HAP-1 (cell line): ENCODE results near the gene EFCAB6.

Source experiments
- DNase-seq, 2 experiments: peaks; one replicate each; pipeline ENCODE4 v3.0.0-alpha.2; 2016 to 2020; ENCODE audit warnings: low spot score in 2 of 2
- H3K27me3 ChIP-seq: fragments of 250-450 bp; sonication (Bioruptor Pico); 2 replicates; pipeline ENCODE4 v1.5.1; 2020; ENCODE audit warnings: low read depth, mild to moderate bottlenecking, moderate library complexity
- H3K36me3 ChIP-seq: fragments of 250-450 bp; sonication (Bioruptor Pico); replicated peaks from 2 replicates; pipeline ENCODE4 v1.5.1; 2020; ENCODE audit warnings: mild to moderate bottlenecking
- H3K4me1 ChIP-seq: fragments of 250-450 bp; sonication (Bioruptor Pico); 2 replicates; pipeline ENCODE4 v1.5.1; 2020; ENCODE audit warnings: mild to moderate bottlenecking
- H3K4me3 ChIP-seq: fragments of 250-450 bp; sonication (Bioruptor Pico); 2 replicates; pipeline ENCODE4 v1.5.1; 2020; ENCODE audit warnings: mild to moderate bottlenecking, moderate library complexity
- H3K9me3 ChIP-seq: fragments of 250-450 bp; sonication (Bioruptor Pico); 2 replicates; pipeline ENCODE4 v1.5.1; 2020; ENCODE audit warnings: mild to moderate bottlenecking, moderate library complexity
- in situ Hi-C: fragments of 300-500 bp; cut with MboI; formaldehyde crosslinking; loops from 3 replicates; pipeline ENCODE4 v1.14.3; 2020; ENCODE audit warnings: low sequenced_read_pairs, inconsistent platforms, mixed read lengths

Gene EFCAB6

GRCh38 chr22:43622886-43623285, 189.2 kb downstream of the EFCAB6 start:
- H3K4me3 ChIP-seq = no peak overlapping the region
- H3K27me3 ChIP-seq = no peaks in the 10 kb centered on the region
- H3K36me3 ChIP-seq = no peaks in the 10 kb centered on the region
- no peaks in the 10 kb centered on the region for H3K9me3 ChIP-seq
- DNase-seq = no peak
- H3K4me1 ChIP-seq = no peaks in the 10 kb centered on the region
- in situ Hi-C loops = no loop called here

DNA sequence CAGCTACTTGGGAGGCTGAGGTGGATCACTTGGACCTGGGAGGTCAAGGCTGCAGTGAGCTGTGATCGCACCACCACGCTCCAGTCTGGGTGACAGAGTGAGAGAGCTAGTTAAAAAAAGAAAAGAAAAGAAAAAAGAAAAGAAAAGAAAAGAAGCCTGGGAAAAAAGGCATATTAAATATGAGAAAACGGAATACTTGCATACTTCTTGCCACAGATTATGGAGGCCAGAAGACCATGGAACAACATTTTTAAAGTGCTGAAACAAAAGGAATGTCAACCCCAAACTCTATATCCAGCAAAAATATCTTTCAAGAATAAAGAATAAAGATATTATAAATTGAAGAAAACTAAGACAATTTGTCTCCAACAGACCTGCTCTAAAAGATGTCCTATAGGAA, 191.9 kb downstream of the EFCAB6 start:
- DNase-seq = no peak
- in situ Hi-C loops = no loop called here

DNA sequence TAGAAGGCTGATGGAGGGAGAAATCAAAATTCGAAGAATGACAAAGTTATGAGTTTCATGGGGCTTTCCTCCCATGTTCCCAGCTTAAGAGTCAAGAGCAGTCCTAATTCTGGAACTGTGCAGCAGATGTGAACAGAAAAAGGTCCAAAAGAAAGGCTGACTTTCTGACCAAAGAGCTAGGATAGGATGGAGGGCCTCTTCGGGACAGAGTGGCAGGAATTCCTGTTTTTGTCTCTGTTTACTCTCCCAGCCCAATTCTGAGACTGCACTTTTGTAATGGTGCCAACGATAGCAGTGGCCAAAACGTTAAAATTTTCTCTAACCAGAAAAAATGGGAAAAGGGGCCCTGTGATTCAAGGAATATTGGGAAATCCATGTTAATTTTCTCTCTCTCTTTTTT, 193.6 kb downstream of the EFCAB6 start:
- in situ Hi-C loops = no loop called here
- no peaks in the 10 kb centered on the region for H3K9me3 ChIP-seq
- no peaks in the 10 kb centered on the region for H3K27me3 ChIP-seq
- H3K4me1 ChIP-seq = no peaks in the 10 kb centered on the region
- H3K4me3 ChIP-seq = no peak overlapping the region
- DNase-seq = no peak
- no peaks in the 10 kb centered on the region for H3K36me3 ChIP-seq

More for the DNA sequence above, 191.9 kb downstream of the EFCAB6 start:
- H3K4me3 ChIP-seq = no peak overlapping the region
- no peaks in the 10 kb centered on the region for H3K36me3 ChIP-seq
- H3K4me1 ChIP-seq = no peaks in the 10 kb centered on the region
- no peaks in the 10 kb centered on the region for H3K27me3 ChIP-seq
- H3K9me3 ChIP-seq = no peaks in the 10 kb centered on the region

- H3K4me3 ChIP-seq = no peak overlapping the region
- H3K4me1 ChIP-seq = no peaks in the 10 kb centered on the region
- no peaks in the 10 kb centered on the region for H3K36me3 ChIP-seq
- no peaks in the 10 kb centered on the region for H3K27me3 ChIP-seq
- H3K9me3 ChIP-seq = no peaks in the 10 kb centered on the region
- DNase-seq = no peak
- in situ Hi-C loops = no loop called here
These were observed 195.5 kb downstream of the EFCAB6 start for GRCh38 chr22:43616645-43617044.

GRCh38 chr22:43600265-43600664, 211.8 kb downstream of the EFCAB6 start:
- DNase-seq = no peak
- H3K4me1 ChIP-seq = no peaks in the 10 kb centered on the region
- in situ Hi-C loops = no loop called here
- no peaks in the 10 kb centered on the region for H3K27me3 ChIP-seq
- no peaks in the 10 kb centered on the region for H3K9me3 ChIP-seq
- no peaks in the 10 kb centered on the region for H3K36me3 ChIP-seq
- H3K4me3 ChIP-seq = no peak overlapping the region

- no peaks in the 10 kb centered on the region for H3K4me1 ChIP-seq
- DNase-seq = peak in 1 of 2 experiments; percentile 15
- H3K36me3 ChIP-seq = no peaks in the 10 kb centered on the region
- H3K4me3 ChIP-seq = no peak overlapping the region
- peaks cover 8% of the 10 kb centered on the region; the same call in 1 of the 2 replicates for H3K27me3 ChIP-seq
- no peaks in the 10 kb centered on the region for H3K9me3 ChIP-seq
- in situ Hi-C loops = no loop called here
These were observed 219.6 kb downstream of the EFCAB6 start for GRCh38 chr22:43592476-43592875.

DNA sequence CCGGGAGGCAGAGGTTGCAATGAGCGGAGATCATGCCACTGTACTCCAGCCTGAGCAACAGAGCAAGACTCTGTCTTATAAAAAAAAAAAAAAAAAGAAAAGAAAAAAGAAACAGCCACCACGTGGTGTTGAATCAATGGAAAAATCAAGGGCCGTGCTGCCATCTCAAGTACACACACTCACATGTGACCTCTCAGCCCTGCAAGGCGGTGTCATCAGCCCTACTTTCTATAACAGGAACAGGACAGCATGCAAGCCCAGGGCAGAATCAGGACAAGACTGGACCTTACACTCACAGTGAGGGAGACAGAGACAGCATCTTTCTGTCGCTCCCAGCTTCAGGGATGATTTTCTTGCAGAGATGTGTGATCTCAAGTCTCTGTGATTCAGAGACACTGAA, 220.7 kb downstream of the EFCAB6 start:
- Histone ChIP-seq H3K9me3 (no peaks in the 10 kb centered on the region), H3K4me1 (no peaks in the 10 kb centered on the region)
- in situ Hi-C loops = no loop called here

DNA sequence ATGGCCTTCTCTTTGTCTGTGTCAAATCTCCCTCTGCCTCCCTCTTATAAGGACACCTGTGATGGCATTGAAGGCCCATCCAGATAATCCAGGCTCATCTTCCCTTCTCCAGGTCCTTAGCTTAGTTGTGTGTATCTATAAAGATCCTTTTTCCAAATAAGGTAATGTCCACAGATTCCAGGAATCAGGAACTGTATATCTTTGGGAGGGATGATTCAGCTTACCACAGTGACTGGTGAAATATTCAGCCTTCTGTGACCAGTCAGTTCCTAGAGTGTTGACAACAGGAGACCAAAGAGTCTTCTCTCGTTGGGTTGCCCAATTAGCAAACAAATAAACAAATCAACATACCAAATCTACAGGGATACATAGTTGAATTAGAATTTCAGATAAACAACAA, 224.5 kb downstream of the EFCAB6 start:
- in situ Hi-C loops = no loop called here
- no peak for DNase-seq
- no peaks in the 10 kb centered on the region for H3K9me3 ChIP-seq
- peaks cover 5% of the 10 kb centered on the region; the same call in 1 of the 2 replicates for H3K27me3 ChIP-seq
- no peaks in the 10 kb centered on the region for H3K36me3 ChIP-seq
- H3K4me3 ChIP-seq = no peak overlapping the region
- no peaks in the 10 kb centered on the region for H3K4me1 ChIP-seq

More for the DNA sequence above, 220.7 kb downstream of the EFCAB6 start:
- Histone ChIP-seq H3K4me3 (no peak overlapping the region), H3K36me3 (no peaks in the 10 kb centered on the region), H3K27me3 (peaks cover 8% of the 10 kb centered on the region; the same call in 1 of the 2 replicates)
- DNase-seq = no peak

- no peaks in the 10 kb centered on the region for H3K4me1 ChIP-seq
- no peak for DNase-seq
- no peaks in the 10 kb centered on the region for H3K9me3 ChIP-seq
These were observed 228.6 kb downstream of the EFCAB6 start for GRCh38 chr22:43583501-43583900.

DNA sequence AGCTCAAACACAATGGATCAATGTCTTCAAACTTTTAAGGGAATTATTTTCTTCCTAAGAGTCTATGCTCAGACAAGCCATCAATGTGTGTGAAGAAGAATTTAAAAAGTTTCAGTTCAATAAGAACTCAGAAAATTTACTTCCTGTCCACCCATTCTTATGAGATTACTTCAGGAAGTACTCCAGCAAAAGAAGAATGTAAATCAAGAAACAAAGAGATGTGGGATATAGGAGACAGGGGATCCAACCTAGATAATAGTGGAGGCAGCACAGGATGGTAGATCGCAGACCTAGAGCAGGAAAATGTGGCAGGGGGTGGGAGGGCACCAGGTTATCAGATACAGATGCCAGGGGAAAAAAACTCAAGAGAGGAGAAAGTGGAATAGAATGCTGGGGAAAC, 229.7 kb downstream of the EFCAB6 start:
- Histone ChIP-seq H3K9me3 (no peaks in the 10 kb centered on the region), H3K27me3 (no peaks in the 10 kb centered on the region), H3K4me1 (no peaks in the 10 kb centered on the region), H3K36me3 (no peaks in the 10 kb centered on the region), H3K4me3 (no peak overlapping the region)
- no peak for DNase-seq
- in situ Hi-C loops = no loop called here

More at GRCh38 chr22:43583501-43583900, 228.6 kb downstream of the EFCAB6 start:
- in situ Hi-C loops = no loop called here
- Histone ChIP-seq H3K27me3 (no peaks in the 10 kb centered on the region), H3K36me3 (no peaks in the 10 kb centered on the region), H3K4me3 (no peak overlapping the region)

DNA sequence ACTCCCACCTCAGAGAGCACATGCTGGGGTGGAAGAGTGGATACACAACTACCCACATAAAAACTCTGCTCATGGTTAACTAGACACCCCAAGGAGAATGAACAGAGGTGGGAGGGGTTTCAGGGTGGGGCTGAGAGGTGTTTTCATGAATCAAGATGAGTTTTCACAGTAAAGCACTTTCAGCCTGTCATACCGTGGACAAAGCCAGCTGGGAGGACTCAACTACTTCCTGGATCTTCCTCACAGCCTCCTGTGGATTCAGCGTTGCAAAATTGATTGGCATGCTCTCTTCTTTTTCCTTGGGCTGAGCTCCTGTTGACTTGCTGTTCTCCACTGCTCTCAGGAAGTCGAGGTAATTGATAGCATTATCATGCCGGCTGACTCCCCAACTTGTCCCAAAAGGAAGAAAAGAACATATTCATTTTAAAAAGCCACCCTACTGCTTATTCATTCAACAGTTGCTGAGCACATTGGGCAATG, 231.8 kb downstream of the EFCAB6 start:
- Histone ChIP-seq H3K36me3 (no peaks in the 10 kb centered on the region), H3K9me3 (no peaks in the 10 kb centered on the region), H3K27me3 (peaks cover 3% of the 10 kb centered on the region), H3K4me1 (no peaks in the 10 kb centered on the region), H3K4me3 (no peak overlapping the region)
- in situ Hi-C loops = no loop called here
- no peak for DNase-seq

GRCh38 chr22:43574738-43575137, 237.4 kb downstream of the EFCAB6 start:
- peaks cover 14% of the 10 kb centered on the region for H3K27me3 ChIP-seq
- H3K9me3 ChIP-seq = no peaks in the 10 kb centered on the region
- no peaks in the 10 kb centered on the region for H3K36me3 ChIP-seq
- no peaks in the 10 kb centered on the region for H3K4me1 ChIP-seq
- DNase-seq = no peak
- in situ Hi-C loops = no loop called here
- no peak overlapping the region for H3K4me3 ChIP-seq

DNA sequence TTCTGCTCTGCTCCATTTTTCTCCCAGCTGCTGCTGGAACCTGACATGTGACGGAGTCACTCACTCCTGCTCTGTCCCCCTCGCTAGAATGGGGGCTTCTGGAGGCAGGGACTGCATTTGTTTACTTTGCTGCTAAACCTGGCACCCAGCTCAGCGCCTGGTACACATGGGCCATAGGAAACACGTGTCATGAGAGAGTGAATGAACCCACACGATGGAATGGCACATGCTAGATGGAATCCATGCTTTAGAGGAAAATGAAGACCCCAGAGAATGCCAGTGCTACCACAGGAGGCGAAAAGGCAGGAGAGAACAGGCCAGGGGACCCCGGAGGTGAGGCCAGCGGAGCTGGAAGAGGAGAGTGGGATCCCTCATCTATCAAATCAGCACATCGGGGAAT, 239.4 kb downstream of the EFCAB6 start:
- Histone ChIP-seq H3K4me1 (no peaks in the 10 kb centered on the region), H3K9me3 (no peaks in the 10 kb centered on the region), H3K4me3 (no peak overlapping the region), H3K36me3 (no peaks in the 10 kb centered on the region), H3K27me3 (peaks cover 16% of the 10 kb centered on the region)
- no peak for DNase-seq
- in situ Hi-C loops = no loop called here

DNA sequence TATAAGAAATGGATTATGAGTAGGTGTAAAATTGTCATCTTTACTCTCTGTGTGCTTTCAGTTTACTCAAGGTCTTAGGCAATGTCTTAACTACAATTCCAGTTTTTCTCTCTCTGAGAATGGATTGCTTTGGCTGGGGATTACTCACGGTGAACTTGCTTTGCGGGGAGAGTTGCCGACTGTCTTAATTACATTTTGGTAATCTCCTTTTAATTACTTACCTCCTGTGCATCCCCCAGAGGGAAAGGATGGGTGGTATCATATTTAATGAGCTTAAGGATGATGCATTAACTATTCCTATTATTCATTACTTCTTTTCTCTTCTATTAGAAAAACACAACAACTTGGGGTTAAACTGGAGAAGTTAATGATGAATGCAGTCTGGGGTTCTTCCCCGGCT, 240.9 kb downstream of the EFCAB6 start:
- peaks cover 16% of the 10 kb centered on the region for H3K27me3 ChIP-seq
- no peak for DNase-seq
- no peaks in the 10 kb centered on the region for H3K36me3 ChIP-seq
- no peaks in the 10 kb centered on the region for H3K4me1 ChIP-seq
- in situ Hi-C loops = no loop called here
- no peaks in the 10 kb centered on the region for H3K9me3 ChIP-seq
- H3K4me3 ChIP-seq = no peak overlapping the region

GRCh38 chr22:43570531-43571165, 241.5 kb downstream of the EFCAB6 start:
- in situ Hi-C loops = no loop called here
- Histone ChIP-seq H3K27me3 (peaks cover 16% of the 10 kb centered on the region), H3K4me3 (no peak overlapping the region), H3K36me3 (no peaks in the 10 kb centered on the region), H3K4me1 (no peaks in the 10 kb centered on the region), H3K9me3 (no peaks in the 10 kb centered on the region)
- DNase-seq = no peak
